ENCODE measurements around the gene BRMS1L. TPM values are rescaled to one million over a fixed set of nuclear protein-coding genes. Genes with fewer than 3 reads are reported as not detected.
A peak's percentile ranks its signal among the peaks of the same experiment; 100 is the strongest.
"Not testable (repeated sequence)": the region's sequence is repeated elsewhere in the genome, so short reads cannot be mapped to it uniquely, and the experiment has no call there.

The BRMS1L gene
- total RNA-seq, 1 donor from 2014 or later: 5.5 TPM

GRCh38 chr14:35819591-35820540 is 6.3 kb upstream of the BRMS1L start:
- no peak for ATAC-seq
- Histone ChIP-seq H3K4me1 (no peaks in the 10 kb centered on the region), H3K9me3 (no peaks in the 10 kb centered on the region), H3K27me3 (ENCODE audit: low read depth) (no peaks in the 10 kb centered on the region), H3K4me3 (no peak overlapping the region), H3K27ac (no peak overlapping the region), H3K36me3 (no peaks in the 10 kb centered on the region)
- intact Hi-C loops (cut with DNase I): no loop called here
- TF ChIP-seq CTCF (IDR thresholded peaks at IDR 0.05): no peak
- DNase-seq: no peak

DNA sequence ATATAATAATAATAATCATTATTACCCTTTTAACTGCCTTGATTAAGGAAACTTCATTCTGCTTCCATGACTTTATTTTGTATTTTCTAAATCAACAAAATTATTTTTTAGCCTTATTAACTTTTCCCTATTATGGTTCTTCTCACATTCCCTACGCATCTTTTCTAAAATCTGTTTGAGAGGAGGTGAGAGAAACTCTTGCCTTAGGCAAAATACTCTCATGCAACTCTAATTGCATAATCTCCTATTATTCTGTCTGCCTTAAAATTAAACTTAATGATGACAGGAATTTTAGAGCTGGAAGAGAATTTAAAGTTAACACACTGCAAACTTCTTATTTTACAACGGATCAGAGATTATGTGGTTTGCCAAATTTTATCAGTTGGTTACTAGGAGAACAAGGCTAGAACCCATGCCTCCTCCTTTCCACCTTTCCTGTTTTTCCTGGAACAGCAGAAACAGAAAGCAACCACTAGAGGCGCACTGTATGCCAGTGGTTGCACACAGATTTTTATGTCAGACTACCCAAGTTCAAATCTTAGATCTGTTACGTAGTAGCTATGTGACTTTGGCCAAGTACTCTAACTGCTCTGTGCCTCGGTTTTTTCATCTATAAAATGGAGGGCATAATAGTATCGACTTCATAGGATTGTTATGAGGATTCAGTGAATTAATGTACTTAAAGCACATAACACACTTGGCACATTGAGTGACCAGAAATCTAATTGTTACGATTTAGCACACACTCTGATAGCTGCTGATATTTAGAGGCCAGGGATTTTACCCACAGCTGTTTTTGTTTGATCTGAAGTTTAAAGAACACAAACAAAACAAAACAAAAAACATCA is 4.3 kb upstream of the BRMS1L start:
- Histone ChIP-seq H3K27ac (no peak overlapping the region), H3K36me3 (no peaks in the 10 kb centered on the region), H3K4me1 (no peaks in the 10 kb centered on the region), H3K9me3 (no peaks in the 10 kb centered on the region), H3K27me3 (ENCODE audit: low read depth) (no peaks in the 10 kb centered on the region), H3K4me3 (no peak overlapping the region)
- peak; percentile 76 for TF ChIP-seq CTCF (IDR thresholded peaks at IDR 0.05)
- DNase-seq (no peak), ATAC-seq (no peak)
- intact Hi-C loops (cut with DNase I): no loop called here

- ATAC-seq: no peak
- intact Hi-C loops (cut with DNase I): no loop called here
- no peaks in the 10 kb centered on the region for H3K27me3 ChIP-seq (ENCODE audit: low read depth)
- no peak for TF ChIP-seq CTCF (IDR thresholded peaks at IDR 0.05)
- H3K36me3 ChIP-seq: no peaks in the 10 kb centered on the region
- peaks cover 5% of the 10 kb centered on the region for H3K4me1 ChIP-seq
- DNase-seq: no peak
- no peaks in the 10 kb centered on the region for H3K9me3 ChIP-seq
- H3K4me3 ChIP-seq: no peak overlapping the region
- no peak overlapping the region for H3K27ac ChIP-seq
These were observed 3.6 kb upstream of the BRMS1L start for GRCh38 chr14:35822501-35822900.

DNA sequence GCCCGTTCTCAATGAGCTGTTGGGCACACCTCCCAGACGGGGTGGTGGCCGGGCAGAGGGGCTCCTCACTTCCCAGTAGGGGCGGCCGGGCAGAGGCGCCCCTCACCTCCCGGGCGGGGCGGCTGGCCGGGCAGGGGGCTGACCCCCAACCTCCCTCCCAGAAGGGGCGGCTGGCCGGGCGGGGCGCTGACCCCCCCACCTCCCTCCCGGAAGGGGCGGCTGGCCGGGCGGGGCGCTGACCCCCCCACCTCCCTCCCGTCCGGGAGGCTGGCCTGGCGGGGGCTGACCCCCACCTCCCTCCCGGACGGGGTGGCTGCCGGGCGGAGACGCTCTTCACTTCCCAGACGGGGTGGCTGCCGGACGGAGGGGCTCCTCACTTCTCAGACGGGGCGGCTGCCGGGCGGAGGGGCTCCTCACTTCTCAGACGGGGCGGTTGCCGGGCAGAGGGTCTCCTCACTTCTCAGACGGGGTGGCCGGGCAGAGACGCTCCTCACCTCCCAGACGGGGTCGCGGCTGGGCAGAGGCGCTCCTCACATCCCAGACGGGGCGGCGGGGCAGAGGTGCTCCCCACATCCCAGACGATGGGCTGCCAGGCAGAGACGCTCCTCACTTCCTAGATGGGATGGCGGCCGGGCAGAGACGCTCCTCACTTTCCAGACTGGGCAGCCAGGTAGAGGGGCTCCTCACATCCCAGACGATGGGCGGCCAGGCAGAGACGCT is 1.5 kb upstream of the BRMS1L start:
- H3K27ac ChIP-seq; H3K27me3 ChIP-seq (ENCODE audit: low read depth); ATAC-seq; H3K36me3 ChIP-seq; DNase-seq; H3K4me1 ChIP-seq; H3K9me3 ChIP-seq; intact Hi-C loops (cut with DNase I): not testable (repeated sequence)
- peak overlapping the region; percentile 95 for H3K4me3 ChIP-seq

GRCh38 chr14:35825968-35826217 is 245 bp upstream of the BRMS1L start:
- Histone ChIP-seq H3K4me1 (peaks cover 7% of the 10 kb centered on the region), H3K4me3 (peak overlapping the region; percentile 95), H3K27me3 (ENCODE audit: low read depth) (no peaks in the 10 kb centered on the region), H3K27ac (peak overlapping the region; percentile 98), H3K9me3 (no peaks in the 10 kb centered on the region), H3K36me3 (no peaks in the 10 kb centered on the region)
- intact Hi-C loops (cut with DNase I): no loop called here
- ATAC-seq (no peak), DNase-seq (no peak)
- TF ChIP-seq CTCF (IDR thresholded peaks at IDR 0.05): no peak
